H9 (cell line): ENCODE results near the gene ZDHHC3. TPM values are rescaled to one million over a fixed set of nuclear protein-coding genes. Genes with fewer than 3 reads are reported as not detected.
"Not testable (repeated sequence)": the region's sequence is repeated elsewhere in the genome, so short reads cannot be mapped to it uniquely, and the experiment has no call there.

Experiments
- DNase-seq: peaks from one replicate; pipeline ENCODE4 v3.0.0-alpha.2; 2017
- H2AFZ ChIP-seq: one replicate; pipeline ENCODE4 v1.6.1; 2013; ENCODE audit warnings: mild to moderate bottlenecking, low read length, control low read depth, moderate library complexity
- H2AK5ac ChIP-seq: 2 replicates; pipeline ENCODE4 v1.6.1; 2013; ENCODE audit warnings: low read length, control low read depth, mixed read lengths; ENCODE audit not compliant: insufficient read length
- H2BK120ac ChIP-seq: one replicate; pipeline ENCODE4 v1.6.1; 2013; ENCODE audit warnings: low read depth, mild to moderate bottlenecking, low read length, control low read depth, inconsistent platforms; ENCODE audit not compliant: poor library complexity, severe bottlenecking
- H2BK12ac ChIP-seq: 2 replicates; pipeline ENCODE4 v1.6.1; 2013; ENCODE audit warnings: low read length, control low read depth, mixed read lengths, low read depth; ENCODE audit not compliant: insufficient read length
- H2BK15ac ChIP-seq: 2 replicates; pipeline ENCODE4 v1.6.1; 2013; ENCODE audit warnings: low read depth, low read length, control low read depth
- H2BK20ac ChIP-seq: one replicate; pipeline ENCODE4 v1.6.1; 2013; ENCODE audit warnings: low read depth, mild to moderate bottlenecking, low read length, control low read depth, inconsistent platforms; ENCODE audit not compliant: poor library complexity, severe bottlenecking
- H2BK5ac ChIP-seq: 2 replicates; pipeline ENCODE4 v1.6.1; 2013; ENCODE audit warnings: low read length, control low read depth, mixed read lengths; ENCODE audit not compliant: insufficient read length
- H3K14ac ChIP-seq: 2 replicates; pipeline ENCODE4 v1.6.1; 2013; ENCODE audit warnings: low read length, control low read depth; ENCODE audit not compliant: insufficient read depth
- H3K18ac ChIP-seq: 2 replicates; pipeline ENCODE4 v1.6.1; 2013; ENCODE audit warnings: low read depth, mild to moderate bottlenecking, mixed read lengths, low read length, control low read depth; ENCODE audit not compliant: insufficient read length
- H3K23ac ChIP-seq: 2 replicates; pipeline ENCODE4 v1.6.1; 2013; ENCODE audit warnings: low read length, control low read depth, mixed read lengths, low read depth; ENCODE audit not compliant: insufficient read length
- H3K23me2 ChIP-seq: 2 replicates; pipeline ENCODE4 v1.6.1; 2013; ENCODE audit warnings: low read depth, mild to moderate bottlenecking, mixed read lengths, low read length, control low read depth; ENCODE audit not compliant: insufficient read length, poor library complexity, severe bottlenecking
- H3K27ac ChIP-seq: 2 replicates; pipeline ENCODE4 v1.5.1; 2013; ENCODE audit warnings: low read length, control low read depth, mixed read lengths, low read depth; ENCODE audit not compliant: insufficient read length
- H3K27me3 ChIP-seq: 2 replicates; pipeline ENCODE4 v1.6.1; 2013; ENCODE audit warnings: low read length, control low read depth, inconsistent platforms; ENCODE audit not compliant: insufficient read depth
- H3K4ac ChIP-seq: 2 replicates; pipeline ENCODE4 v1.6.1; 2013; ENCODE audit warnings: low read depth, mild to moderate bottlenecking, control low read depth, inconsistent platforms, low read length, moderate library complexity
- H3K4me1 ChIP-seq: 2 replicates; pipeline ENCODE4 v1.6.1; 2013; ENCODE audit warnings: low read length, control low read depth, inconsistent platforms; ENCODE audit not compliant: insufficient read depth
- H3K4me2 ChIP-seq: 2 replicates; pipeline ENCODE4 v1.6.1; 2013; ENCODE audit warnings: low read length, control low read depth, mixed read lengths; ENCODE audit not compliant: insufficient read length, insufficient read depth
- H3K56ac ChIP-seq: 2 replicates; pipeline ENCODE4 v1.6.1; 2013; ENCODE audit warnings: low read depth, mild to moderate bottlenecking, mixed read lengths, low read length, control low read depth; ENCODE audit not compliant: insufficient read length
- H3K79me1 ChIP-seq: 2 replicates; pipeline ENCODE4 v1.6.1; 2013; ENCODE audit warnings: low read depth, mild to moderate bottlenecking, moderate library complexity, low read length, control low read depth, inconsistent platforms; ENCODE audit not compliant: insufficient read depth, poor library complexity, severe bottlenecking
- H3K79me2 ChIP-seq: 2 replicates; pipeline ENCODE4 v1.6.1; 2013; ENCODE audit warnings: low read length, control low read depth, inconsistent platforms; ENCODE audit not compliant: insufficient read depth
- H3K9ac ChIP-seq: 2 replicates; pipeline ENCODE4 v1.6.1; 2013; ENCODE audit warnings: low read length, control low read depth, mixed read lengths; ENCODE audit not compliant: insufficient read length; ENCODE audit errors: extremely low read depth
- H3K9me3 ChIP-seq: one replicate; pipeline ENCODE4 v1.6.1; 2013; ENCODE audit warnings: low read depth, low read length, inconsistent platforms; ENCODE audit not compliant: control insufficient read depth
- H3T11ph ChIP-seq: one replicate; pipeline ENCODE4 v1.6.1; 2013; ENCODE audit warnings: mild to moderate bottlenecking, low read length, control low read depth, inconsistent platforms
- H4K20me1 ChIP-seq: one replicate; pipeline ENCODE4 v1.6.1; 2013; ENCODE audit not compliant: control insufficient read depth, insufficient read length, insufficient read depth
- H4K5ac ChIP-seq: 2 replicates; pipeline ENCODE4 v1.6.1; 2013; ENCODE audit warnings: low read depth, mild to moderate bottlenecking, mixed read lengths, low read length, control low read depth; ENCODE audit not compliant: insufficient read length
- H4K8ac ChIP-seq: replicated peaks from 2 replicates; pipeline ENCODE4 v1.6.1; 2013; ENCODE audit warnings: low read length, control low read depth, mixed read lengths, low read depth; ENCODE audit not compliant: insufficient read length
- H4K91ac ChIP-seq: 2 replicates; pipeline ENCODE4 v1.6.1; 2013; ENCODE audit warnings: low read depth, mild to moderate bottlenecking, moderate library complexity, mixed read lengths, low read length, control low read depth; ENCODE audit not compliant: insufficient read length
- H3K27ac Mint-ChIP-seq, 3 experiments: 2 replicates in 2 of 3; 3 replicates in 1 of 3; pipeline ENCODE4 v1.8.0; 2020 to 2021; ENCODE audit warnings: mixed read lengths in 3 of 3, mild to moderate bottlenecking in 1 of 3, moderate library complexity in 1 of 3
- H3K27me3 Mint-ChIP-seq: 2 replicates; pipeline ENCODE4 v1.8.0; 2021; ENCODE audit warnings: low read depth, mild to moderate bottlenecking, moderate library complexity, mixed read lengths
- H3K36me3 Mint-ChIP-seq, 3 experiments: 2 replicates in 2 of 3; 3 replicates in 1 of 3; pipeline ENCODE4 v1.8.0; 2020 to 2021; ENCODE audit warnings: low read depth in 3 of 3, mixed read lengths in 3 of 3; ENCODE audit not compliant: insufficient read depth in 1 of 3
- H3K4me1 Mint-ChIP-seq, 2 experiments: 2 replicates each; pipeline ENCODE4 v1.8.0; 2020; ENCODE audit warnings: mixed read lengths in 2 of 2
- H3K4me3 Mint-ChIP-seq, 2 experiments: 2 replicates in 1 of 2; 3 replicates in 1 of 2; pipeline ENCODE4 v1.8.0; 2020 to 2021; ENCODE audit warnings: mild to moderate bottlenecking in 2 of 2, mixed read lengths in 2 of 2, moderate library complexity in 1 of 2
- H3K9me3 Mint-ChIP-seq, 2 experiments: 2 replicates in 1 of 2; 3 replicates in 1 of 2; pipeline ENCODE4 v1.8.0; 2020; ENCODE audit warnings: mild to moderate bottlenecking in 2 of 2, mixed read lengths in 2 of 2, moderate library complexity in 1 of 2
- WGBS: extraction: QIAGEN DNeasy Blood & Tissue Kit; methylation state at CpG from one replicate; pipeline ENCODE4 v1.1.7; 2013; ENCODE audit warnings: missing lambda C conversion rate, low lambda C conversion rate, mixed read lengths; ENCODE audit not compliant: insufficient read length; ENCODE audit errors: extremely low coverage; 5-methylcytosine and 5-hydroxymethylcytosine counted together
- total RNA-seq: library from RNA; stranded (reverse); gene quantifications from 2 replicates; pipeline ENCODE4 v1.2.1, GENCODE V29; 2021
- TF ChIP-seq, protein P1 (sequence below): fragments of 200-600 bp; sonication (generic); conservative IDR thresholded peaks from 3 replicates; pipeline ENCODE4 v1.8.0; 2021; ENCODE audit warnings: antibody characterized with exemption, mild to moderate bottlenecking

ZDHHC3 gene
- total RNA-seq, 1 experiment from 2014 or later, result 71.3 TPM

DNA sequence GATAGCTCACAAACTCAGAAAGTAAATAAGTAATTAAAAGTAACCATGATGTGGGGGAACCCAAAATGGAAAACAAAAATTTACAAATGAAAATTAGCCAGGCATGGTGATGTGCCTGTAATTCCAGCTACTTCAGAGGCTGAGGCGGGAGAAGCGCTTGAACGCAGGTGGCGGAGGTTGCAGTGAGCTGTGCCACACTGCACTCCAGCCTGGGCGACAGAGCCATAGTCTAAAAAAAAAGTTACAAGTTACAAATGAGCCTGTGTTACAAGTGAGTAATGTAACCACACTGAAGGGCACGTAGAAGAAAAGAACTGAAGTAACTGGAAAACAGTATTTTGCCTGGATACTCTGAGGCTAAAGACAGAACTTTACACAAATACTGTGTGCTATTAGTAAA lies 11.4 kb upstream of the ZDHHC3 start:
- no peak overlapping the region for H2BK15ac ChIP-seq
- H4K91ac ChIP-seq, result no peak overlapping the region
- H3K4me2 ChIP-seq, result no peak overlapping the region
- no peaks in the 10 kb centered on the region for H4K20me1 ChIP-seq
- H3K56ac ChIP-seq, result no peak overlapping the region
- no CpG with 5 or more reads among the region's 6 CpGs for WGBS
- Mint-ChIP-seq H3K36me3 (peaks cover 37 to 54% (median 48%) of the 10 kb centered on the region in 3 experiments), H3K4me1 (peaks cover 13 to 17% of the 10 kb centered on the region in 2 experiments), H3K27me3 (no peaks in the 10 kb centered on the region), H3K27ac (no peak overlapping the region), H3K4me3 (no peak overlapping the region), H3K9me3 (peaks cover 13 to 16% of the 10 kb centered on the region in 2 experiments; a peak in 4 of 5 replicates)
- no peak overlapping the region for H2BK120ac ChIP-seq
- no peak overlapping the region for H3T11ph ChIP-seq
- H3K9ac ChIP-seq, result no peak overlapping the region
- H3K4me1 ChIP-seq, result peaks cover 5% of the 10 kb centered on the region; the same call in 1 of the 2 replicates
- H3K27me3 ChIP-seq, result no peaks in the 10 kb centered on the region
- H2AFZ ChIP-seq, result no peak overlapping the region
- H3K23me2 ChIP-seq, result no peaks in the 10 kb centered on the region
- H2BK12ac ChIP-seq, result no peak overlapping the region
- H3K23ac ChIP-seq, result no peak overlapping the region
- no peak overlapping the region for H2AK5ac ChIP-seq
- H2BK20ac ChIP-seq, result no peak overlapping the region
- H3K79me2 ChIP-seq, result peaks cover 16% of the 10 kb centered on the region; the same call in 1 of the 2 replicates
- H4K5ac ChIP-seq, result no peak overlapping the region
- TF ChIP-seq, protein P1, sequence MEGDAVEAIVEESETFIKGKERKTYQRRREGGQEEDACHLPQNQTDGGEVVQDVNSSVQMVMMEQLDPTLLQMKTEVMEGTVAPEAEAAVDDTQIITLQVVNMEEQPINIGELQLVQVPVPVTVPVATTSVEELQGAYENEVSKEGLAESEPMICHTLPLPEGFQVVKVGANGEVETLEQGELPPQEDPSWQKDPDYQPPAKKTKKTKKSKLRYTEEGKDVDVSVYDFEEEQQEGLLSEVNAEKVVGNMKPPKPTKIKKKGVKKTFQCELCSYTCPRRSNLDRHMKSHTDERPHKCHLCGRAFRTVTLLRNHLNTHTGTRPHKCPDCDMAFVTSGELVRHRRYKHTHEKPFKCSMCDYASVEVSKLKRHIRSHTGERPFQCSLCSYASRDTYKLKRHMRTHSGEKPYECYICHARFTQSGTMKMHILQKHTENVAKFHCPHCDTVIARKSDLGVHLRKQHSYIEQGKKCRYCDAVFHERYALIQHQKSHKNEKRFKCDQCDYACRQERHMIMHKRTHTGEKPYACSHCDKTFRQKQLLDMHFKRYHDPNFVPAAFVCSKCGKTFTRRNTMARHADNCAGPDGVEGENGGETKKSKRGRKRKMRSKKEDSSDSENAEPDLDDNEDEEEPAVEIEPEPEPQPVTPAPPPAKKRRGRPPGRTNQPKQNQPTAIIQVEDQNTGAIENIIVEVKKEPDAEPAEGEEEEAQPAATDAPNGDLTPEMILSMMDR, result no peak
- no peak overlapping the region for H2BK5ac ChIP-seq
- H3K79me1 ChIP-seq, result peaks cover 7% of the 10 kb centered on the region
- H3K27ac ChIP-seq, result no peak overlapping the region
- no peak overlapping the region for H3K18ac ChIP-seq
- no peaks in the 10 kb centered on the region for H3K9me3 ChIP-seq
- H3K14ac ChIP-seq, result no peak overlapping the region
- no peak overlapping the region for H4K8ac ChIP-seq
- H3K4ac ChIP-seq, result no peak overlapping the region
- no peak for DNase-seq

DNA sequence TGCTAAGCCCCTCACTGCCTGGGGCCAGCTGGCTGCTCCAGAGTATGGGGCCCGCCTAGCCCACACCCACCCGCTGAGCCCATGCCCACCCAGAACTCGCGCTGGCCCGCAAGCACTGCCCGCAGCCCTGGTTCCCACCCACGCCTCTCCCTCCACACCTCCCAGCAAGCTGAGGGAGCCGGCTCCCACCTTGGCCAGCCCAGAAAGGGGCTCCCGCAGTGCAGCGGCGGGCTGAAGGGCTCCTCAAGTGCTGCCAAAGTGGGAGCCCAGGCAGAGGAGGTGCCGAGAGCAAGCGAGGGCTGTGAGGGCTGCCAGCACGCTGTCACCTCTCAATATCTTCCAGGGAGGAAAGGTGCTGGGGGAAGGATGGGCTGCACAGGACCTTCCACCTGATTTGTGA lies 10.4 kb upstream of the ZDHHC3 start:
- H2AK5ac ChIP-seq, H3K4ac ChIP-seq, H2BK5ac ChIP-seq, H3K27ac ChIP-seq, DNase-seq, H4K8ac ChIP-seq, H3K4me1 ChIP-seq, H4K20me1 ChIP-seq, H2BK15ac ChIP-seq, H3K14ac ChIP-seq, H3K27me3 Mint-ChIP-seq, H2BK12ac ChIP-seq, H3T11ph ChIP-seq, H4K5ac ChIP-seq, H3K27me3 ChIP-seq, H3K23ac ChIP-seq, H2BK120ac ChIP-seq, H3K9me3 ChIP-seq, H3K4me3 Mint-ChIP-seq, H3K18ac ChIP-seq, H2BK20ac ChIP-seq, H4K91ac ChIP-seq, H3K27ac Mint-ChIP-seq, H3K23me2 ChIP-seq, H3K4me2 ChIP-seq, H3K56ac ChIP-seq, H2AFZ ChIP-seq, H3K9ac ChIP-seq: not testable (repeated sequence)
- Mint-ChIP-seq H3K9me3 (peaks cover 13 to 16% of the 10 kb centered on the region in 2 experiments; a peak in 4 of 5 replicates), H3K36me3 (peaks cover 35 to 51% (median 42%) of the 10 kb centered on the region in 3 experiments), H3K4me1 (peaks cover 13 to 17% of the 10 kb centered on the region in 2 experiments)
- H3K79me2 ChIP-seq, result peaks cover 20% of the 10 kb centered on the region; the same call in 1 of the 2 replicates
- H3K79me1 ChIP-seq, result peaks cover 11% of the 10 kb centered on the region
- no CpG with 5 or more reads among the region's 14 CpGs for WGBS
